Activated naive CD4-positive, alpha-beta T cell treated with Interleukin-2 at 50 U/mL for 16 hours (primary cell): Measurements from ENCODE around the gene NEK9.
"Not testable (repeated sequence)": the region's sequence is repeated elsewhere in the genome, so short reads cannot be mapped to it uniquely, and the experiment has no call there.

Experiments used
- DNase-seq: peaks from one replicate; pipeline ENCODE4 v3.0.0-alpha.2; 2020

The NEK9 gene

GRCh38 chr14:75143761-75144527 is 17.1 kb upstream of the NEK9 start:
- DNase-seq = no peak

- DNase-seq = no peak
Measured at GRCh38 chr14:75142494-75142893, 15.6 kb upstream of the NEK9 start.

DNA sequence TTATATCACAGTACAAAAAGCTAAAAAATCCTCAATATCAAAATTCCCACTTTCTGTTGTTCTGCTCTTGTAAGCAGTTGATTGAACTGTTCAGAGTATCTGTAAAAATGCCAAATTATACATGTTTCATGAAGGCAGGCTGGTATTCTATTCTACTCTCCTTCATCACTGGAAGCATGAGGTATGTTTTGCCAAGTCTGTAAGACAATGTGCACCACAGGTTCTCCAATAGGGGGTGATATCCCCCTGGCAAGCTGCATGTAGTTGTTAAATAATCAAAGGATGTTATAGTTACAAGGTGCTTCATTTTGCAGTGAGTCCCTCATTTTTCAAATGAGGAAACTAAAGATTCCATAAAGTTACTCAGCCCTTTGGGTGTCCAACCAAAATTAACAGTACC is 15.1 kb upstream of the NEK9 start:
- DNase-seq = no peak

GRCh38 chr14:75141062-75141461 is 14.2 kb upstream of the NEK9 start:
- no peak for DNase-seq

- DNase-seq = no peak
Measured at GRCh38 chr14:75140620-75141019, 13.8 kb upstream of the NEK9 start.

- DNase-seq = no peak
Measured at GRCh38 chr14:75139185-75139584, 12.3 kb upstream of the NEK9 start.

DNA sequence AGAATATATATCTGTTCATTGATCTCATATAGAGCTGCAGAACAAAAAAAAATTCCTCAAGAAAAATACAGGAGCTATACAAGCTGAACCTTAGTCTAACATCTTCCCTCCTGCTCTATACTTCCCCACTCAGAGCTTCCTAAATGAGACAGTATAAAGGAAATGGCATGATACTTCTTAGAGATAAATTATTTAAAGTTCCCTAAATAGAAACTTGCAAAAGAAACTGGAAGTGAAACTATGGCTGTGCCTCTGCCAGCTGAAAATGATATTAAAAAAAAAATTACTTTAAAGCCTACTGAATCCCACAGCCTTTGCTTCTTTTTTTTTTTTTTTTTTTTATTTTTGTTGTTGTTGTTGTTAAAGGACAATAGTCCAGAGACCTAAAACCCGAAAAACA is 11.6 kb upstream of the NEK9 start:
- DNase-seq = no peak

DNA sequence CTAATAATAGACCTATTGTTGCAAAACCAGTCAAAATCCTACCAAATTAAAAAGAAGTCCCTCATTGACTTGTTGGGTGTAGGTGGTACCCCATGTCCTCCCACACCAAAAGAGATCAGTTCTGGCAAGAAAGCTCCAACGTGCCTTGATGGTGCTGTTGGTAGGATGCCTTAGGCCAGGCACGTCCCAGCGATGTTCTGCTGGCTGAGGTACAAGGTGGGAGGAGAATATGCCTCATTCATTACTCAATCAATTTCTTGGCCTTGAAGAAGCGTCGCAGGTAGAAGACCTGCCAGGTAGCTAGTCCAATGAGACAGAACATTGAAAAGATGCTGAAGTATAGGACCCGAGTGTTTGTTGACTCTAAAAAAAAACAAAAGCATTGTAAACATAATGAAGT is 7.8 kb upstream of the NEK9 start:
- DNase-seq = no peak

DNA sequence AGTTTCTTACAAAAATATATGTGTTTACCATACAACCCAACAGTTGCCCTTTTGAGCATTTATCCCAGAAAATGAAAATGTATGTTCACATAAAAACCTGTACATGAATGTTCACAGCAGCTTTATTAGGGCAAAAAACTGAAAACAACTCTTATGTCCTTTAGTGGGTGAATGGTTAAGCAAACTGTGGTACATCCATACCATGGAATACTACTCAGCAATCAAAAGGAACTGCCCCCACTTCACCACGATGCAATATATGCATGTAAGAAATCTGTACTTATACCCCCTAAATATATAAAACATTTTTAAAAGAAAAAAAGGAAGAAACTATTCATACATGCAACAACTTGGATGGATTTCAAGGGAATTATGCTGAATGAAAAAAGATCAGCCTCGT is 6.7 kb upstream of the NEK9 start:
- DNase-seq = no peak

GRCh38 chr14:75132382-75133086 is 5.7 kb upstream of the NEK9 start:
- peak; percentile 14 for DNase-seq

GRCh38 chr14:75128596-75128990 is 1.7 kb upstream of the NEK9 start:
- DNase-seq = no peak

- DNase-seq = no peak
Measured at GRCh38 chr14:75127903-75128595, 1.2 kb upstream of the NEK9 start.

DNA sequence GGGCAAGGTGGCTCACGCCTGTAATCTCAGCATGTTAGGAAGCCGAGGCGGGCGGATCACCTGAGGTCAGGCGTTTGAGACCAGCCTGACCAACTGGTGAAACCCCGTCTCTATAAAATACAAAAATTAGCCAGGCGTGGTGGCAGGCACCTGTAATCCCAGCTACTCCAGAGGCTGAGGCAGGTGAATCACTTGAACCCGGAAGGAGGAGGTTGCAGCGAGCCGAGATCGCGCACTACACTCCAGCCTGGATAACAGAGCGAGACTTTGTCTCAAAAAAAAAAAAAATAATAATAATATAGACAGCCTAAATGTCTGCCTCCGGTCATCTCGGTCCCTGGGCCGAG is 599 bp upstream of the NEK9 start:
- not testable (repeated sequence) for DNase-seq

DNA sequence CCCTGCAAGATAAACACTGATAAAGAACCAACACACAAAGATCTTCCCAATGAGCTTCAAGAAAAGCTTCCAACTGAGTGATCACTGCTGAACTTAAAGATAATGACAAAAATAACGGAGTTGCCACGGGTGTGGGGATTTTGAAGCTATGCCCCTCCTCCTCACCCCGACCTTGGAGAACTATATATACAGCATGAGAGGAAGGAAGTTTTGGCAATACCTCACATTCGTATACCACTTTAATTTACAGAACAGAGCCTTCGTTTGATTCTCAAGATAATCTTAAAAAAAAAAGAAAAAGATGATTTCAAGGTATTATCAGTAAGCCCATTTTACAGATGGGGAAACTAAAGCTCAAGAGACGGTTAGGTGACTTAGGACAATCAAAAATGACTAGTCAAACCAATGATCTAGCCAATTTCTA is 715 bp downstream of the NEK9 start:
- DNase-seq = no peak

DNA sequence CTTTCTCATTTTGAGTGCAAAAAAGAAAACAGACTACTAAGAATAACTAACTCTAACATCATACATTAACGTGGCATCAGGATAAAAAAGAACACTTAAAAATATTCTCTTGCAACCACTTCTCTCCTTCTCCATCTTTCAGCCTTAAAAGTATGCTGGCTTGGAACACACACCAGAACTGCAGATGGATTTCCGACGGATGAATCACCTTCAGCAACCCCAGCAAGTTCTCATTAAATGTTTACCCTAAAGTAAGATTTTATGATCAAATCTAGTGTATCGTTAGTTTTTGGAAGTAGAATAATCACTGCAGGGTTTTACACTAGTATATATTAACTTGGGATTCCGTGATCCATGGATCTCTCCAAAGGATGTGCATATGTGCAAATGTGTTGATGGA is 1.2 kb downstream of the NEK9 start:
- no peak for DNase-seq

DNA sequence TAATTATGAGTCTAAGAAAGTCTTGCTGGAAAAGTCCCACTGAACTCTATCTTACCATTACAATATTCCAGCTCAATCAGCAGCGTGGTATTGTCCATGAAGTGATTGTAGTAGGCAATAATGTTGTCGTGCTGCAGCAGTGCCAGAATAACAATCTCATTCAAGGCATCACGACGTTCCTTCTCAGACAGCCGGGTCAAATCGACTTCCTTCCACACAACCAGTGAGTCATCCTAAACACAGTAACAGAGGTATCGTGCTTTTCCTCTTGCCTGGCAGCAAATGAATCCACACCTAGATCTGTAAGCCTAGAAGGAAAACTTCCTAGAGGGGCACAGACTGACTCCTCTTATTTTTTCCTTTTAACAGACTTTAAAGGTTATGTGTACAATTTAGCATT is 2.9 kb downstream of the NEK9 start:
- DNase-seq = peak; percentile 18

- no peak for DNase-seq
Measured at GRCh38 chr14:75121552-75121951, 5.3 kb downstream of the NEK9 start.

- DNase-seq = no peak
Measured at GRCh38 chr14:75120541-75121291, 6.1 kb downstream of the NEK9 start.

- no peak for DNase-seq
Measured at GRCh38 chr14:75119056-75119455, 7.8 kb downstream of the NEK9 start.

DNA sequence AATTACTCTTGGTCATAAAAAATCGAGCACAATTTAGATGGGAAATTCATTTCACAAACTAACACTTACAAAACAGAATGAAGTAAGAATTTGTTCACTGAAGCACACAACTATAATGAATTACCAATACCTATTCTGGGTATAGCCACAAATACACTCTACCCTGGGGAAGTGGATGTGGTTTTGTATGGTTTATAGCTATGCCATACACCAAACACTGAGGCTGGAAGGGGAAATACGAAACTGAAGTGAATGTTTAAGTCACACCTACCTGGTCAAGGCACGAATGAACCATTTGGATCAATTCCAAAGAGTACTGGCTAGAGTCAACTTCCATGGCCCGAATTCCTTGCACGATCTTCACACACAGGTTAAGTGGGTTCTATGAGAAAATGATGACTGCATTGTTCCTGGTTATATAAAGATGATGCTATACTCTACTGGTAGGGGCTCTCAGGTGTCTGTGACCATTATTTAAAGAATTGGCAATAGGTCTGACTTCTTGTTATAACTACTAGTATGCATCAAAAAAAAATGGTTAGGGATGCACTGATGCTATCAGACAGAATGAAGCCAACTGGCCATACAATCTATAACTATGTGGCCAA is 12.8 kb downstream of the NEK9 start:
- DNase-seq = no peak

DNA sequence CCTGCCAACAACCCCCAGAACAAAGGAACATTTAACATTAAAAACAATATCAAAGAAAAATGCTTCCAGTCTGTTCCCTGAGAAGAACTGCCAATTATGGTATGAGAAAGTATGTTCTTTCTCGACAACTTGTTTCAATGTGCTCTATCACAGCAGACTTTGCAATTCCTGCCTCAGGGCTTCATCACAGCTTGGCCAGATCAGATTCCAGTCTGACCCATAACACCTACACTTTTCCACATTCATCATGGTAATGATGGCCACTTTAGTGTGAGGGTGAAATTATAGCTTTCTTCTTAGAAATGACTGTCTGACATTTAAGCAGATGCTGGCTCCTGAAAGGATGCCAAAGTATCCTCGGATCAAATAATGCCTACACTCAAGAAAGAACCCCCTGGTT is 17.0 kb downstream of the NEK9 start:
- no peak for DNase-seq

DNA sequence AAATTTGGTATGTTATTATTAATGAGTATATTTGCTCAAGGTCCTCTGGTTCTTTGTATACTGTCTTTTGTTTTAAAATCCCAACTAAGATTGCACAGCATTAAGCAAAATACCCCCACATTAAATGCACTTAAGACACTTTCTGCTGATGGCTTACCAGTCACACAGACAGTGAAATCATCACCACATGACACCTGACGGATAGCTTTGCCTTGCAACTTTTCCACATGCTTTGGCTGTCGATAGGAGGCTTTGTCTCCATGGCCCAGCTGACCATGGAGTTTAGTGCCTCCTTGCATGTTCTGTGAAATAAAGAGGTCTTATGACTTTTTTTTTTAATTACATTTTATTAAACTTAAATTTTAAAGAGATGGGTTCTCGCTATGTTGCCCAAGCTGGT is 19.7 kb downstream of the NEK9 start:
- no peak for DNase-seq

DNA sequence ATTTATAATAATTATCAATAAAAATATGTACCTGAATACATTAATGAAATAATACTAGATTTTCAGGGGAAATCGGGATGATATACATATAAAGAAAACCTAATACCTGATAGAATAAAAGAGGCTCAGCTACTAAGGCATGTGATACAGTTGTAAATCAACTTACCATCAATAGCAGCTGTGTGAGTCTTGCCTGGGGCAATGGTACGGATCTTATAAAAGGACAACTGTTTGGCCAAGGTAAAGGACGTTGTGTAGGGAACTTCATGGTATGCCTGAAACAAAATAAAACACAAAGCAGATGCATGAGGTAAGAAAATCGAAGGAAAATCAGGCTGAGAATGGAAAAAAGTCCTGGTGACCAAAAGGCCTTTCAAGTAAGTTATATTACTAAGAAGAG is 25.4 kb downstream of the NEK9 start:
- no peak for DNase-seq
